Activated T-cell treated with anti-CD3 and anti-CD28 coated beads, Interleukin-2, amount 50 U/mL, for 48 hours (primary cell): ENCODE results near the gene MYCN.
"Not testable (repeated sequence)": the region's sequence is repeated elsewhere in the genome, so short reads cannot be mapped to it uniquely, and the experiment has no call there.

Experiments
- DNase-seq, 2 experiments: peaks; one replicate each; pipeline ENCODE4 v3.0.0-alpha.2; 2020

MYCN gene

GRCh38 chr2:15908371-15908770, 32.0 kb upstream of the MYCN start:
- DNase-seq = no peak

- DNase-seq = no peak
Measured at GRCh38 chr2:15909157-15909556, 31.2 kb upstream of the MYCN start.

DNA sequence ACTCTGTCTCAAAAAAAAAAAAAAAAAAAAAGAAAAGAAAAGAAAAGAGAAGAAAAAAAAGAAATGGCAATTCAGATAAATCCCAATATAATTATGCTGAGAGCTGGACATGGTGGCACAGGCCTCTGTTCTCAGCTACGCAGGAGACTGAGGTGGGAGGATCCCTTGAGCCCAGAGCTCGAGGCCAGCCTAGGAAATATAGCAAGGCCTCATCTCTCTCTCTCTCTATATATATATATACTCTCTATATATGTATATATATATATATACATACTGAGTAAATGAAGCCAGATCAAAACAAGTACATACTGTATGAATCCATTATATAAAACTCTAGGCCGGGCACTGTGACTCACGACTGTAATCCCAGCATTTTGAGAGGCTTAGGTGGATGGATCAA, 30.6 kb upstream of the MYCN start:
- no peak for DNase-seq

- not testable (repeated sequence) for DNase-seq
Measured at GRCh38 chr2:15911270-15911669, 29.1 kb upstream of the MYCN start.

- DNase-seq = no peak
Measured at GRCh38 chr2:15911686-15912085, 28.7 kb upstream of the MYCN start.

DNA sequence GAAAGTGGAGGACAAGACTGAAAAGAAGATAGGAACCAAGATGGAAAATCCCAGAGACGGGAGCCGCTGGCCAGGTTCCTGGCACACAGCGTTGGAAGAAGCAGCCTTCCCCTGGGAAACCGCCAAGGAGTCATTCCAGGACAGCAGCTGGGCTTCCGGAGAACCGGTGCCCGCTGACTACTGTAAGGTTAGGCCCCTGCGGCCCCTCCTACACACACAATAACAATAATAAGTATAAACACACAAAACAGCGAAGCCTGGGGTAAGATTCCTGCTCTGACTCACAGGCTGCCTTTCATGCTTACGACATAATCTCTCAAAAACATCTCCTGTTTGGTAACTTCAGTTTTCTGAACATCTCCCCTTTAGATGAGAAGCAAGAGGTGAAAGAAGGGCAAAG, 28.1 kb upstream of the MYCN start:
- no peak for DNase-seq

DNA sequence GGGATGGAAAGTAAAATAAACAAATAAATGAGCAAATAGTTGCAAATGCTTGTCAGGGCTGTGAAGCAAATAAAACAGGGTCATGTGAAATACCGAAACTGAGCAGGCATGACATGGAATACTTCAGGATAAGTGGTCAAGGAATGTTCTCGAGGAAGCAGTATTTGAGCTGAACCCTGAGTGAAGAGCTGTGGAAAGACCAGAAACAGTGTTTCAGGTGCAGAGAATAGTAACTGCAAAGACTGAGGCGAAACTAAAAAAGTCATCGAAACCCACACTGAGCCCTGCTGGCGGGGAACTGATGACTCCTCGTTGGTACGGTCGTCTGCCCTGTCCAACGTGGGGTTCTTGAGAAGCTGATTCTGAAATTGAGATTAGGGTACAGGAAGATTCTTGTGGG, 27.2 kb upstream of the MYCN start:
- DNase-seq = no peak

DNA sequence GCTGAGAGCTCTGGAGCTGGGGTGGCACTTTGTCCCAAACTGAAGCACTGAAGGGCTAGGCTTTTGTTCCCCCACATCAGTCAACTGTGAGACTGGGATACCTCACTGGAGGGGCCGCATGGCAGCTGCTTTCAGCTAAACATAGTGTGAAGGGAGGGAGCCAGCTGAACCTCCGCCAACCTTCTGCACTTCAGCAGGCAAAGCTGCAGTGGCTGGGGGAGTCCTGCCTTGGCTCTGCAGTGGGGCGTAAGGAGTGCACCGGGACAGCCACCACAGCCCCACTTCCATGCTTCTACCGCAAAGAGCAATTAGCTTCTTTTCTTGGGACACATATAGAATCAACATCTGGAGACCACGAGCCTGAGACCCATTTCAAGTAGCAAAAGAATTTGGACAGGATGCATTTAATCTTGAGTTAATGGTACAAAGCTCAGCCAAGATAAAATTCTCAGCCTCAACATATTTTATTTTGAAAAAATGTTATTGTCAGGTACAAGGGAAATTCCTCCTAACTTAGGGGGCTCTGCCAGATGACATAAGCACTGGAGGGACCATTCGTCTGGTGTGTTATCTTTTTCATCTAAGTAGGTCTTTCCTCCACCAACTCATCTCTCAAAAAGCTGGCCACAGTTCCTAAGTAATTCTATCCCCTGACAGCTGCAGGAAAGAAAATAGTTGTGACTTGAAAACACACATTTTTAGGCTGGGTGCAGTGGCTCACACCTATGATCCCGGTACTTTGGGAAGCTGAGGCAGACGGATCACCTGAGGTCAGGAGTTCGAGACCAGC, 25.6 kb upstream of the MYCN start:
- no peak for DNase-seq

DNA sequence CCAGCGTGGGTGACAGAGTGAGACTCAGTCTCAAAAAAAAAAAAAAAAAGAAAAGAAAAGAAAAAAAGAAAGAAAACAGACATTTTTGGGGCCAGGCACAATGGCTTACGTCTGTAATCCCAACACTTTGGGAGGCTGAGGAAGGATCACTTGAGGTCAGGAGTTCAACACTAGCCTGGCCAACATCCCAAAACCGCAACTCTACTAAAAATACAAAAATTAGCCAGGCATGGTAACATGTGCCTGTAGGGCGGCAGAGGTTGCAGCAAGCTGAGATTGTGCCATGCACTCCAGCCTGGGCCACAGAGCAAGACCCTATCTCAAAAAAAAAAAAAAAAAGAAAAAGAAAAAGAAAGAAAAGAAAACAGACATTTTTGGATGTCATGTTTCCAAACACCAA, 24.8 kb upstream of the MYCN start:
- DNase-seq = not testable (repeated sequence)

- no peak for DNase-seq
Measured at GRCh38 chr2:15916336-15916735, 24.0 kb upstream of the MYCN start.

- no peak for DNase-seq
Measured at GRCh38 chr2:15918761-15919356, 21.5 kb upstream of the MYCN start.

- no peak for DNase-seq
Measured at GRCh38 chr2:15919716-15920434, 20.5 kb upstream of the MYCN start.

DNA sequence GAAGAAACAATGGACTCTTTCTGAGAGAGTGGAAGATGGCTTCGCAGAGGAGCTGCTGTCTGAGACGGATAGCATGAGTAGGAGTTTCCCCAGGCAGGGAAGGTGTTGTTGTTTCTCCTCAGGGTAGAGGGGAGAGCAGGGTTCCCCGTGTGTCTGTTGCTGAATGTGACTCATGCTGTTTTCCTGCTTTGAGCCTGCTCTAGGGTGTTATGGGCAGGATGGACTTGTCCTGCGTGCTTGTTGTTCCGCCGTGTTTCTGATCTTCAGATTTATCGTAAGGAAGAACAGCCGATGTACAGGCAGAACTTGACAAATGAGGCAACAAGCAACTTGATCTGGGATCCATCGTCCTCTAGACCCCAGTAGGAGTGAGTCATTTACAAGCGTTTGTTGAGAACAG, 19.7 kb upstream of the MYCN start:
- DNase-seq = no peak

GRCh38 chr2:15923597-15923996, 16.8 kb upstream of the MYCN start:
- DNase-seq = no peak

DNA sequence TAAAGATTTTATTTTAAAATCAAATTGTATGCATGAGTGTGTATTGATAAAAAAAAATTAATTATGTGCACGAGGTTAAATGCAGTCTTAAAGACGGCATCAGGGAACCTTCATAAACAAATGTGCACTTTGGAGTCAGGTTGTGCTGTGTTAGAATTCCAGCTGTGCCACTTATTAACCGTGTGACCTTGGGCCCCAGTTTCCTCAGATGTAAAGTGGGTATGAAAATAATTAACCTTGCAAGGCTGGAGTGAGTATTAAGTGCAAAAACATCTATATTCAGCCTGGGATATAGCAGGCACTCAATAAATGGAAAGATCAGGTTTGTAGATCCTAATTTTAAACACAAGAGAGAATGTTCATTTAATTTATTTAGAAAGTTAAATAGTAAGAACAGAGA, 14.5 kb upstream of the MYCN start:
- DNase-seq = no peak

DNA sequence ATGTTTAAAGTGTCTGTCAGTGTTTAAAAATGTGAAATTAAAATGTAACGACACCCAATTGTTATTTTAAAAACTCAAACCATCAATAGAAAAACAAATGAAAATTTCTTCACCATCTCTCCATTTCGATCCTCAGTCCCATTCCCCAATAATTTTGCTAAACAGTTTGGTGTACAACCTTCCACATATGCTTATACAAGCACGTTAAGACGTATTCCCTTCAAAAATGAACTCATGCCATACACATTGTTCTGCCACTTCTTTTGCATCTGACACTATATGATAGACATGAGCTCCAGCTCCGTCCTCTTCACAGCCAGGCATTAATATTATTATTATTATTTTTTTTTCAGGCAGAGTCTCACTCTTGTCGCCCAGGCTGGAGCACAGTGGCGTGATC, 14.1 kb upstream of the MYCN start:
- no peak for DNase-seq

DNA sequence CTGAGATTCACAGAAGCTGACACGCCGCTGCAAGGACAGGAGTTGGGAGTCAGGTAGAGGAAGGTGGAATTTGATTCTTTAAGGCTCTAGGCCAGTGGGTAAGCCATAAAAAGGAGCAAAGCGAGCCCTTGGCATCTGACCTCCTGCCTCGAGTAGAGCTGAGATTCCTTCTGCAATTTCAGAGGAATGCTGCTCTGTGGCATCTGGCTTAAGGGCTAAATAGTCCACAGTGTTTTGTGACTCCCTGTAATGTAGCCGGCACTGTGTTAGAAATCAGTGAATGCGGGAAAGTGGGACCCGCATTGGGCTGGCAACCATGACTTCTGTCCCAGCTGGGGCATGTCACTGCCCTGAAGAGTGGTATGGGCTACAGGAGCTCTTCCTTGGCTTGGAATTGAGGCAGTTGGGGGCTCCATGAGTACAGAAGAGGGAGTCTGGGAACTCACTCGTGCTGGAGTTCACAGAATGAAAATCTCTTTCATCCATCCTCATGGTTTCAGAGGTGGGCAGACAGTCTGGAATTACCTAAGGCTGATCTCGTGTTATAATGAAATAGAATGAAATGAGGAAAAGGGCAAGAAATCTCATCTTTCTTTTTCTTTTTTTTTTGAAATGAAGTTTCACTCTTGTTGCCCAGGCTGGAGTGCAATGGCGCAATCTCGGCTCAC, 12.7 kb upstream of the MYCN start:
- DNase-seq = no peak

DNA sequence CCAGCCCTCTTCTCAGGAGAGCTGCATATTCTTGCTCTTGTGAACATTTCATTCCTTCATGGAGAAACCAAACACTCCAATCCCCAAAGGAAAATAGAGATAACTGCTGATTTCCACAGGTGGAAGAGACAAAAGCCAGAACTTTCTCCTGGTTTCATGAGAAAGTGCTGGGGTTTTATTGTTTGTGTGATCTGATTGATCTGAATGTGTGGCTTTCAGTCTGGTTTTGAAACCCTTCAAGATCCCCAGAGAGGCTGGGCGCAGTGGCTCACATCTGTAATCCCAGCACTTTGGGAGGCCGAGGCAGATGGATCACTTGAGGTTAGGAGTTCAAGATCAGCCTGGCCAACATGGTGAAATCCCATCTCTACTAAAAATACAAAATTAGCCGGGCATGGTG, 11.3 kb upstream of the MYCN start:
- not testable (repeated sequence) for DNase-seq

GRCh38 chr2:15929861-15930260, 10.5 kb upstream of the MYCN start:
- no peak for DNase-seq

- DNase-seq = no peak
Measured at GRCh38 chr2:15930589-15931318, 9.6 kb upstream of the MYCN start.

DNA sequence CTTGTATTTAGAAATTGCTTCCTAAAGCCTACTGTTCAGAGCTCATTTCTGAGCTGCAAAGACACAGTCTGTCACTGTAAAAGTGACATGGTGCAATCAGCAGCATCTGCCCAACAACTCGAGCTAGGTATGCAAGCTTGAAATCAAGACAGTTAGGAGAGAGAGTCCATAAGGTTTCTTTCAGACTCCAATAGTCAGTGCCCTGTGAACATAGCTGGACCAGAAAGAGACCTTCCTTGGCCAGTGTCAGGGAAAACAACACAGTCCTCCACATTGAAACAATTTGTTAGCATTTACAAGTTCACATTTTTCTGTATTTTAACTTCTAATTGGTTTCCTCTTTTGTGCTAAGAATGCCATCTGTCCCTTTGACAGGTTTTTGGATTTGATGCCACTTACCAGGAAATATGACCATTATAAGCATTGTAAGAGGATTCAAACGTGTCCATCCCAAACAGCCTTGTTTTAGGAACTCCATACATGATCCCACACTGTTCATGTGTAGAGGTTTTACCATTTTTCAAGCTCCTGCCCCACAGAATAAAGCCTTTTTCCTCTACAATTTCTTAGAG, 8.9 kb upstream of the MYCN start:
- no peak for DNase-seq

GRCh38 chr2:15931950-15932349, 8.4 kb upstream of the MYCN start:
- no peak for DNase-seq
